MM.1S (cell line): Measurements from ENCODE around the gene RIOK3.

Experiments used
- DNase-seq: peaks from one replicate; pipeline ENCODE4 v3.0.0-alpha.2; 2015
- H2AFZ ChIP-seq: fragments of 300-600 bp; sonication (generic); 2 replicates; pipeline ENCODE4 v1.6.0; 2016; ENCODE audit warnings: antibody characterized with exemption, low read length
- H3F3A ChIP-seq: fragments of 300-600 bp; sonication (generic); 2 replicates; pipeline ENCODE4 v1.6.1; 2016; ENCODE audit warnings: mild to moderate bottlenecking, antibody characterized with exemption, low read length, moderate library complexity, mixed read lengths; ENCODE audit not compliant: insufficient read depth
- H3K27ac ChIP-seq: fragments of 300-600 bp; sonication (generic); 2 replicates; pipeline ENCODE4 v1.5.1; 2016; ENCODE audit warnings: mild to moderate bottlenecking, low read length
- H3K27me3 ChIP-seq: fragments of 300-600 bp; sonication (generic); replicated peaks from 2 replicates; pipeline ENCODE4 v1.6.0; 2016; ENCODE audit warnings: low read length; ENCODE audit not compliant: insufficient read depth
- H3K36me3 ChIP-seq: fragments of 300-600 bp; sonication (generic); replicated peaks from 2 replicates; pipeline ENCODE4 v1.6.1; 2016; ENCODE audit warnings: mild to moderate bottlenecking, low read length, mixed read lengths; ENCODE audit not compliant: insufficient read depth
- H3K4me1 ChIP-seq: fragments of 300-600 bp; sonication (generic); 2 replicates; pipeline ENCODE4 v1.6.1; 2016; ENCODE audit warnings: low read length, mixed read lengths
- H3K4me2 ChIP-seq: fragments of 300-600 bp; sonication (generic); 2 replicates; pipeline ENCODE4 v1.6.0; 2016; ENCODE audit warnings: low read depth, low read length
- H3K4me3 ChIP-seq: fragments of 300-600 bp; sonication (generic); 2 replicates; pipeline ENCODE4 v1.5.1; 2016; ENCODE audit warnings: low read length, mixed read lengths
- H3K79me2 ChIP-seq: fragments of 300-600 bp; sonication (generic); 2 replicates; pipeline ENCODE4 v1.6.1; 2016; ENCODE audit warnings: mixed run types, low read length, mixed read lengths
- H3K9ac ChIP-seq: fragments of 300-600 bp; sonication (generic); 2 replicates; pipeline ENCODE4 v1.6.1; 2016; ENCODE audit warnings: low read length, mixed read lengths
- H3K9me2 ChIP-seq: fragments of 300-600 bp; sonication (generic); replicated peaks from 2 replicates; pipeline ENCODE4 v1.6.1; 2016; ENCODE audit warnings: mild to moderate bottlenecking, low read length, mixed read lengths; ENCODE audit not compliant: insufficient read depth
- H3K9me3 ChIP-seq: fragments of 300-600 bp; sonication (generic); replicated peaks from 2 replicates; pipeline ENCODE4 v1.6.1; 2016; ENCODE audit warnings: mild to moderate bottlenecking, low read length, mixed read lengths; ENCODE audit not compliant: insufficient read depth
- H4K20me1 ChIP-seq: fragments of 300-600 bp; sonication (generic); 2 replicates; pipeline ENCODE4 v1.6.1; 2016; ENCODE audit warnings: mild to moderate bottlenecking, low read length, moderate library complexity, mixed read lengths; ENCODE audit not compliant: insufficient read depth
- EZH2 ChIP-seq: fragments of 300-600 bp; sonication (generic); optimal IDR thresholded peaks from 2 replicates; pipeline ENCODE3; 2017; ENCODE audit warnings: low read depth, mild to moderate bottlenecking, antibody characterized with exemption, low read length, mixed read lengths
- EZH2phosphoT487 ChIP-seq: fragments of 300-600 bp; sonication (generic); IDR thresholded peaks from 2 replicates; pipeline ENCODE4 v1.6.1; 2018; ENCODE audit warnings: antibody characterized with exemption, low read length
- TF ChIP-seq, protein P1 (sequence below): fragments of 300-600 bp; sonication (generic); IDR thresholded peaks from 2 replicates; pipeline ENCODE4 v1.5.1; 2016; ENCODE audit warnings: antibody characterized with exemption, low read length, mixed read lengths

Gene RIOK3

DNA sequence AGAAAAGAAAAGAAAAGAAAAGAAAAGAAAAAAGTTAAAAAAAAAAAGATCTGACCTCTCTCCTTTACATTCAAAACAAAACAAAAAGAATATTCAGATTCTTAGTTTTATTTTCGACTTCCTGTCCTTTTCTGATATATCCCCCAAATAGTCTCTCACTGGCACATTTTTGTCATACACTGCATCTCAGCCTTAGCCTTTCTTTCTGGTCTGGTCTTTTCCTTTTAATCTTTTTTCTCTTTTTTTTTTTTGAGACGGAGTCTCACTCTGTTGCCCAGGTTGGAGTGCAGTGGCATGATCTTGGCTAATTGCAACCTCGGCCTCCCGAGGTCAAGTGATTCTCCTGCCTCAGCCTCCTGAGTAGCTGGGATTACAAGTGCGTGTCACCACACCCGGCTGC, 1.6 kb upstream of the RIOK3 start:
- Histone ChIP-seq H3K9me3 (no peaks in the 10 kb centered on the region), H3K27ac (no peak overlapping the region), H3K79me2 (peaks cover 34% of the 10 kb centered on the region), H3K36me3 (no peaks in the 10 kb centered on the region), H3F3A (peaks cover 5% of the 10 kb centered on the region), H3K4me1 (peaks cover 7% of the 10 kb centered on the region), H3K4me3 (no peak overlapping the region), H3K4me2 (no peak overlapping the region), H3K9me2 (no peaks in the 10 kb centered on the region), H3K27me3 (no peaks in the 10 kb centered on the region), H2AFZ (no peak overlapping the region), H3K9ac (no peak overlapping the region), H4K20me1 (peaks cover 3% of the 10 kb centered on the region; the same call in 1 of the 2 replicates)
- TF ChIP-seq EZH2: no peak
- TF ChIP-seq EZH2phosphoT487: no peak
- TF ChIP-seq, protein P1, sequence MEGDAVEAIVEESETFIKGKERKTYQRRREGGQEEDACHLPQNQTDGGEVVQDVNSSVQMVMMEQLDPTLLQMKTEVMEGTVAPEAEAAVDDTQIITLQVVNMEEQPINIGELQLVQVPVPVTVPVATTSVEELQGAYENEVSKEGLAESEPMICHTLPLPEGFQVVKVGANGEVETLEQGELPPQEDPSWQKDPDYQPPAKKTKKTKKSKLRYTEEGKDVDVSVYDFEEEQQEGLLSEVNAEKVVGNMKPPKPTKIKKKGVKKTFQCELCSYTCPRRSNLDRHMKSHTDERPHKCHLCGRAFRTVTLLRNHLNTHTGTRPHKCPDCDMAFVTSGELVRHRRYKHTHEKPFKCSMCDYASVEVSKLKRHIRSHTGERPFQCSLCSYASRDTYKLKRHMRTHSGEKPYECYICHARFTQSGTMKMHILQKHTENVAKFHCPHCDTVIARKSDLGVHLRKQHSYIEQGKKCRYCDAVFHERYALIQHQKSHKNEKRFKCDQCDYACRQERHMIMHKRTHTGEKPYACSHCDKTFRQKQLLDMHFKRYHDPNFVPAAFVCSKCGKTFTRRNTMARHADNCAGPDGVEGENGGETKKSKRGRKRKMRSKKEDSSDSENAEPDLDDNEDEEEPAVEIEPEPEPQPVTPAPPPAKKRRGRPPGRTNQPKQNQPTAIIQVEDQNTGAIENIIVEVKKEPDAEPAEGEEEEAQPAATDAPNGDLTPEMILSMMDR: no peak
- DNase-seq: no peak

DNA sequence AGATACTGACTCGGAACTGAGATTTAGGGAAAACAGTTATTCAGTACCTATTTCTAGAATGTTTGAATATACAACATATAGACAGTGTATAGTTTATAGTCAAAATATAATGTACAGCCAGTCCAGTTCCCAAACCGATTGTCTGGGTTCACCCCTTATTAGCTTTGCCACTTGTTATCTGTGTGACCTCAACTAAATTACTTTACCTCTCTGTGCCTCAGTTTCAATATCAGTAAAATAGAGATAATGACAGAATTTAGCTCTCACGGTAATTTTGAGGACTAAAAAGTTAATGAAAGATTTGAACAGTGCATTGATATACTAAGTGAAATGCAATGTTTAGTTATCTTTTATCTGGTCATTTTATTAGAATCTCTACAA, 750 bp upstream of the RIOK3 start:
- TF ChIP-seq EZH2phosphoT487: no peak
- TF ChIP-seq EZH2: no peak
- TF ChIP-seq, protein P1: no peak
- H3K79me2 ChIP-seq: peaks cover 43% of the 10 kb centered on the region
- peaks cover 5% of the 10 kb centered on the region for H3F3A ChIP-seq
- no peaks in the 10 kb centered on the region for H3K27me3 ChIP-seq
- peaks cover 3% of the 10 kb centered on the region; the same call in 1 of the 2 replicates for H4K20me1 ChIP-seq
- no peaks in the 10 kb centered on the region for H3K36me3 ChIP-seq
- no peaks in the 10 kb centered on the region for H3K9me2 ChIP-seq
- H3K4me3 ChIP-seq: peak overlapping the region; percentile 88
- no peaks in the 10 kb centered on the region for H3K9me3 ChIP-seq
- peak overlapping the region; percentile 47; the same call in 1 of the 2 replicates for H3K27ac ChIP-seq
- peak overlapping the region; percentile 74 for H3K4me2 ChIP-seq
- DNase-seq: no peak
- peak overlapping the region; percentile 91 for H2AFZ ChIP-seq
- H3K4me1 ChIP-seq: peaks cover 7% of the 10 kb centered on the region
- peak overlapping the region; percentile 42; the same call in 1 of the 2 replicates for H3K9ac ChIP-seq

DNA sequence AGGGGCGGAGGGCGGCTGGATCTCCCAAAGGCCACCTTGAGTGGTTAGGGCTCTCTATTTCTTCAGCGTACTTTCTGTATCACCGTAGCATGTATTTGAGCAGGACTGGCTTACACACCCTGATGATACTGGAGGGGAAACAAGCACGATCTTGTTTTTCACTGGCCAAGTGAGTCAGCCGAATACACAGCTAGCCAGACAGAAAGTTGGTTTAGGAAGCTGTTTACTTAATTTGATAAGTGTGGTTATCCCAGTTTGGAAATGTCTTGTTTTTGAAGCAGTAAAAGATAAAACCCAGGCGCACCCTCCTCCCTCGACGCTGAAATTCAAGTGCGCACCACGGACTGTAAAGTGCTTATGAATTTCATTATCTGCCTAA, 582 bp downstream of the RIOK3 start:
- Histone ChIP-seq H3F3A (peaks cover 5% of the 10 kb centered on the region), H3K27ac (peak overlapping the region; percentile 26; the same call in 1 of the 2 replicates), H3K36me3 (no peaks in the 10 kb centered on the region), H3K9me2 (no peaks in the 10 kb centered on the region), H3K4me3 (peak overlapping the region; percentile 88), H3K79me2 (peaks cover 56% of the 10 kb centered on the region), H3K4me1 (peaks cover 11% of the 10 kb centered on the region), H3K4me2 (peak overlapping the region; percentile 68), H3K9ac (peak overlapping the region; percentile 75), H2AFZ (peak overlapping the region; percentile 81), H3K27me3 (no peaks in the 10 kb centered on the region), H4K20me1 (peaks cover 11% of the 10 kb centered on the region), H3K9me3 (no peaks in the 10 kb centered on the region)
- TF ChIP-seq EZH2phosphoT487 (no peak), EZH2 (no peak)
- TF ChIP-seq, protein P1: no peak
- no peak for DNase-seq
